Measurements from ENCODE around the gene NOL6. TPM values are rescaled to one million over a fixed set of nuclear protein-coding genes. Genes with fewer than 3 reads are reported as not detected.

NOL6 gene
- total RNA-seq, 1 donor from 2014 or later, result 16.7 TPM

- intact Hi-C loops (cut with DNase I), result loop anchor here (1.0 kb wide), 1 partner anchor 40 kb away; no protein-coding TSS in a partner anchor
- peak; percentile 82 for DNase-seq (ENCODE audit: low spot score)
These were observed 58.2 kb downstream of the NOL6 start for GRCh38 chr9:33415501-33416038.

GRCh38 chr9:33414889-33415500 is 58.7 kb downstream of the NOL6 start:
- intact Hi-C loops (cut with DNase I), result loop anchor here (1.0 kb wide), 1 partner anchor 40 kb away; no protein-coding TSS in a partner anchor

GRCh38 chr9:33414268-33414667 is 59.5 kb downstream of the NOL6 start:
- intact Hi-C loops (cut with DNase I), result no loop called here
- DNase-seq (ENCODE audit: low spot score), result no peak

More at GRCh38 chr9:33414889-33415500, 58.7 kb downstream of the NOL6 start:
- no peak for DNase-seq (ENCODE audit: low spot score)

Small RNA genes within 50 kb of the gene (microRNA-seq; reads per million reads assigned to microRNA genes)
- not detected for gene MIR6851

Other genes starting within 250 kb of the NOL6 start
- not detected for gene SPINK4, start 233.8 kb downstream of the NOL6 start, total RNA-seq
- gene BAG1, start 209.2 kb downstream of the NOL6 start, total RNA-seq, result 150 TPM
- gene CHMP5, start 208.9 kb downstream of the NOL6 start, total RNA-seq, result 53.8 TPM
- gene NFX1, start 183.4 kb downstream of the NOL6 start, total RNA-seq, result 38.0 TPM
- 80.4 TPM for gene AQP7, start 71.4 kb downstream of the NOL6 start, total RNA-seq
- 7.7 TPM for gene AQP3, start 26.3 kb downstream of the NOL6 start, total RNA-seq
- 2.0 TPM for gene ANKRD18B, start 50.3 kb upstream of the NOL6 start, total RNA-seq